GM06990 (cell line): ENCODE results near the gene ADGRA1.
"Not testable (repeated sequence)": the region's sequence is repeated elsewhere in the genome, so short reads cannot be mapped to it uniquely, and the experiment has no call there.

ENCODE experiments used
- DNase-seq: peaks from one replicate; pipeline ENCODE4 v3.0.0-alpha.2; 2011; ENCODE audit not compliant: insufficient read length; ENCODE audit errors: extremely low read depth
- H3K27me3 ChIP-seq: replicated peaks from 2 replicates; pipeline ENCODE4 v1.6.0; 2011; ENCODE audit warnings: low read length; ENCODE audit not compliant: control insufficient read depth, insufficient read depth
- H3K36me3 ChIP-seq: 2 replicates; pipeline ENCODE4 v1.5.1; 2011; ENCODE audit warnings: low read length; ENCODE audit not compliant: control insufficient read depth, insufficient read depth
- H3K4me3 ChIP-seq: replicated peaks from 2 replicates; pipeline ENCODE4 v1.5.1; 2011; ENCODE audit warnings: low read depth, mild to moderate bottlenecking, control low read depth, low read length
- CTCF ChIP-seq: IDR thresholded peaks from 2 replicates; pipeline ENCODE4 v1.5.1; 2011; ENCODE audit warnings: low read length, control low read depth, mild to moderate bottlenecking, inconsistent platforms; ENCODE audit not compliant: insufficient read depth, poor library complexity, severe bottlenecking

ADGRA1 gene

GRCh38 chr10:133169173-133169947 is 81.6 kb downstream of the ADGRA1 start:
- no peak for DNase-seq
- TF ChIP-seq CTCF = no peak
- Histone ChIP-seq H3K27me3 (no peaks in the 10 kb centered on the region), H3K4me3 (no peak overlapping the region), H3K36me3 (no peaks in the 10 kb centered on the region)

- H3K4me3 ChIP-seq = no peak overlapping the region
- TF ChIP-seq CTCF = no peak
- H3K27me3 ChIP-seq = no peaks in the 10 kb centered on the region
- DNase-seq = no peak
- no peaks in the 10 kb centered on the region for H3K36me3 ChIP-seq
These were observed 82.4 kb downstream of the ADGRA1 start for GRCh38 chr10:133170092-133170491.

GRCh38 chr10:133173860-133174640 is 86.3 kb downstream of the ADGRA1 start:
- Histone ChIP-seq H3K4me3 (no peak overlapping the region), H3K27me3 (no peaks in the 10 kb centered on the region), H3K36me3 (no peaks in the 10 kb centered on the region)
- DNase-seq = no peak
- TF ChIP-seq CTCF = no peak

- H3K36me3 ChIP-seq = no peaks in the 10 kb centered on the region
- DNase-seq = no peak
- no peak for TF ChIP-seq CTCF
- H3K27me3 ChIP-seq = no peaks in the 10 kb centered on the region
- no peak overlapping the region for H3K4me3 ChIP-seq
These were observed 87.1 kb downstream of the ADGRA1 start for GRCh38 chr10:133174689-133175263.

GRCh38 chr10:133175624-133176023 is 87.9 kb downstream of the ADGRA1 start:
- not testable (repeated sequence) for DNase-seq, H3K27me3 ChIP-seq, H3K4me3 ChIP-seq, H3K36me3 ChIP-seq

- TF ChIP-seq CTCF = no peak
- DNase-seq = no peak
- no peaks in the 10 kb centered on the region for H3K27me3 ChIP-seq
- H3K4me3 ChIP-seq = no peak overlapping the region
- H3K36me3 ChIP-seq = no peaks in the 10 kb centered on the region
These were observed 88.8 kb downstream of the ADGRA1 start for GRCh38 chr10:133176546-133176945.
